CD4-positive, alpha-beta memory T cell (primary cell): ENCODE data around the gene ERRFI1. TPM values are rescaled to one million over a fixed set of nuclear protein-coding genes. Genes with fewer than 3 reads are reported as not detected.

ENCODE experiments used
- polyA plus RNA-seq, 2 donors: library from polyadenylated mRNA; unstranded; fragments of 300-500 nt; fragmentation: Illumina TruSeq; gene quantifications; one replicate each; pipeline ENCODE4 v1.2.3, GENCODE V29; 2021
- total RNA-seq, 2 experiments: library from RNA; stranded (reverse); gene quantifications; one replicate each; pipeline ENCODE4 v1.2.3, GENCODE V29; 2021

Gene ERRFI1
- total and polyA plus RNA-seq, 4 experiments from 2014 or later = 0.18 to 1.0 (median 0.88) TPM

Other genes with a start within 250 kb of the ERRFI1 start
- gene PER3, start 242.0 kb downstream of the ERRFI1 start, total RNA-seq = 1 to 10 TPM; 7.4 to 7.9 TPM
- gene PER3, start 242.0 kb downstream of the ERRFI1 start, polyA plus RNA-seq = 1 to 10 TPM; 3.5 to 4.9 TPM
- gene UTS2, start 173.2 kb downstream of the ERRFI1 start, total RNA-seq = under 1 TPM in 1 of 2 experiments, not detected in 1; 0.61 TPM
- 1 to 10 TPM in 1 of 2 donors, under 1 TPM in 1; 0.33 to 1.1 TPM for gene UTS2, start 173.2 kb downstream of the ERRFI1 start, polyA plus RNA-seq
- under 1 TPM; 0.15 to 0.53 TPM for gene TNFRSF9, start 85.5 kb downstream of the ERRFI1 start, total RNA-seq
- under 1 TPM in 1 of 2 donors, not detected in 1; 0.56 TPM for gene TNFRSF9, start 85.5 kb downstream of the ERRFI1 start, polyA plus RNA-seq
- gene PARK7, start 64.6 kb downstream of the ERRFI1 start, total RNA-seq = 100 to 1,000 TPM; 112 to 122 TPM
- gene PARK7, start 64.6 kb downstream of the ERRFI1 start, polyA plus RNA-seq = 100 to 1,000 TPM; 342 to 381 TPM